ENCODE data around the gene DCLRE1C.
"Not testable (repeated sequence)": the region's sequence is repeated elsewhere in the genome, so short reads cannot be mapped to it uniquely, and the experiment has no call there.

DCLRE1C gene

DNA sequence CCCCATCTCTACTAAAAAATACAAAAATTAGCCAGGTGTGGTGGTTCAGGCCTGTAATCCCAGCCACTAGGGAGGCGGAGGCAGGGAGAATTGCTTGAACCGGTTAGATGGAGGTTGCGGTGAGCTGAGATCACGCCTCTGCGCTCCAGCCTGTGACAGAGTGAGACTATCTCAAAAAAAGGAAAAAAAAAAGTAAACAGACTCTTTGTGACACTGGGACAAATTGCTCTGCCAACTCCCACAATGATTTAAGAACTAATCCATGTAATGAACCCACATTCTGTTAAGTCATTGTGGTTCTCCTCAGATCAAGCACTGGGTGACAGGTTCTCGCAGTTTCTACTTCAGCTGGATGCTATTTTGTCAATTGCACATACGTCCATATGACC is 11.0 kb downstream of the DCLRE1C start:
- not testable (repeated sequence) for DNase-seq

DNA sequence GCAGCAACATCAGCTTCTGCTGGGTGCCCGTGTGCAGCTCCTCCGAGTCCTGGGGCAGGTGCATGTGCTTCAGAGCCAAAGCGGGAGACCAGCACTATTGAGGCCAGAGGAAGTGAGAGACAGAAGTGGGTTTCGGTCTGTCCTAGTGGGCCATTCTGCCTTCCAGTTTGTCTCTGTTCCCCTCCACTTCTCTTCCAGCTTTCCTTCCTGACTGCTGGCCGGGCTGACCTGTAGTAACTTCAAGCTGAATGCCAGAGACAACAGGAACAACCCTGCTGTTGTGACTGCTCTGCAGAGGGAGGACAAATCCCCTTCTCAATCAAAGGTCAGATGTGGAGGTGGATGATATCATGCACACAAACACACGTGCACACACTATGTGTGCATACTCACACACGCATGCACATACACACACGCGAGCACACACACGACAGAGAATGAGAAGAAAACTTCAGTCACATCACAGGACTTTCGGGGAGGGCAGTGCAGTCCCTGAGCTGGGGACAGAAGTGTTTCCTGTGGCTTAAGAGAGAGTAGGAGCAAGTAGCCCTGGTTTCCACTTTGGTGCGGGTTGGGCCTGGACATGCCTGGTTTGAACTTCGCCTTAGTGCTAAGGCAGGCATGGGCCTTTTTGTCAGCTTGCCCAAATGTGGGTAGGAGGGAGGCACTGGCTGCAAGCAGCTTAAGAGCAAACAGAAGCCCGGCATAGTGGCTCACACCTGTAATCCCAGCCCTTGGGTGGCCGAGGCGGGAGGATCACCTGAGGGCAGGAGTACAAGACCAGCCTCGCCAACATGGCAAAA is 11.5 kb downstream of the DCLRE1C start:
- not testable (repeated sequence) for DNase-seq

DNA sequence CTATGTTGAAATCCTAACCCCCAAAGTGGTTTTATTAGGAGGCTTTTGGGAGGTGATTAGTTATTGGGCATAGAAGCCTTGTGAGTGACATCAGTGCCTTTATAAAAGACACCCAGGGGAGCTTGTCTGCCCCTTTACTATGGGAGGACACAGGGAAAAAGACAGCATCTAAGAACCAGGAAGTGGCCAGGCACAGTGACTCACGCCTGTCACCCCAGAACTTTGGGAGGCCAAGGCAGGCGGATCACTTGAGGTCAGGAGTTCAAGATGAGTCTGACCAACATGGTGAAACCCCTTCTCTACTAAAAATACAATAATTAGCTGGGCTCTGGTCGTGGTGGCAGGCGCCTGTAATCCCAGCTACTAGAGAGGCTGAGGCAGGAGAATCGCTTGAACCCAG is 14.9 kb downstream of the DCLRE1C start:
- peak in 1 of 2 donors; percentile 53 for DNase-seq

DNA sequence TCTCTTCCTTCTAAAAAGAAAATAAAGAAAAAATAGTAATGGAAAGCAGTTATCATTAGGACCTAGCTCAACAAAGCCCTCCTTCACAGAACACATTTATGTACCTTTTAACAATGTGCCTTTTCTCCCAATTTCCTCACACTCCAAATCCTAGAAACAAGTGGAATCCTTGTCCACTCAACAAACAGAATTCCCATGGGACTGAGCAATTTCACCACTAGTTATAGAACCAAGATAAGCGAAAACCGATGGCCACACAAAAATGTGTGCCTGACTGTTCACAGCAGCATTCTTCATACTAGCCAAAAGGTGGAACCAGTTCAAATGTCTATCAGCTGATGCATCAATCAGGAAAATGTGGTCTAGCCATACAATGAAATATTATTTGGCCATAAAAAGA is 17.3 kb downstream of the DCLRE1C start:
- no peak for DNase-seq

DNA sequence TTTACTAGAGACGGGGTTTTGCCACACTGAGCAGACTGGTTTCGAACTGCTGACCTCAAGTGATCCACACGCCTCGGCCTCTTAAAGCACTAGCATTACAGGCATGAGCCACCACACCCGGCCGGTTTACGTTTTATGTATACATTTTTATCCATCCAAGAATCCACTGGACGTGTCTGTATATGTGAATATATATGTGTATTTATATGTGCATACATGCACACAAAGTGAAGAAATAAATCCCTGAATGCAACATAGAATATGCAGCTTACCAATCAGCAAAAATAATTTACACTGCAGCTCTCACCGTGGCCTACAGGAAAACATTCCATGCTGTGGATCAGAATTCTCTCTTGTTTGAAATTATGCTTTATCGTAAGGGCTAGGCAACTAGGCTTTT is 23.3 kb downstream of the DCLRE1C start:
- DNase-seq = no peak

DNA sequence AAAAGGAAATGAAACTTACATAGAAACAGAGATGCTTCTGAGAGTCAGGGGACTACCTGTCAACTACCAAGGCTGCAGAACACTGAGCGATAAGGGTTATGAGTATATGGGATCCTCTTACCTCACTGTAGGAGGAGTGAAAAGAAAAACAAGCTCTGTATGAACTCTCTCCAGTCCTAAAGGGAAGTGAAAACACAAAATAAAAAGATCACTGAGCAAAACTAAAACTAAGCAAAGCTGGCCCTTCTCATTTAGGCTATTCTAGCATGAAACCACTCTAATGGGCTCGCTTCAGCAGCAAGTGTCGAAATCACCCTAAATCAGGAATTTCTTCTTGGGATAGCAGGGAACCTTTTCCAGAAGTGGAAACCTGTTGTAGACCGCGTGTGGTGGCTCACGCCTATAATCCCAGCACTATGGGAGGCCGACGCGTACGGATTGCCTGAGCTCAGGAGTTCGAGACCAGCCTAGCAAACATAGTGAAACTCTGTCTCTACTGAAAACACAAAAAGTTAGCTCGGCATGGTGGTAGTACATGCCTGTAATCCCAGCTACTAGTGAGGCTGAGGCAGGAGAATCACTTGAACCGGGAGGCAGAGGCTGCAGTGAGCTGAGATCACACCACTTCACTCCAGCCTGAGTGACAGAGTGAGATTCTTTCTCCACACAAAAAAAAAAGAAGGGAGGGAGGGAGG is 27.0 kb downstream of the DCLRE1C start:
- no peak for DNase-seq

DNA sequence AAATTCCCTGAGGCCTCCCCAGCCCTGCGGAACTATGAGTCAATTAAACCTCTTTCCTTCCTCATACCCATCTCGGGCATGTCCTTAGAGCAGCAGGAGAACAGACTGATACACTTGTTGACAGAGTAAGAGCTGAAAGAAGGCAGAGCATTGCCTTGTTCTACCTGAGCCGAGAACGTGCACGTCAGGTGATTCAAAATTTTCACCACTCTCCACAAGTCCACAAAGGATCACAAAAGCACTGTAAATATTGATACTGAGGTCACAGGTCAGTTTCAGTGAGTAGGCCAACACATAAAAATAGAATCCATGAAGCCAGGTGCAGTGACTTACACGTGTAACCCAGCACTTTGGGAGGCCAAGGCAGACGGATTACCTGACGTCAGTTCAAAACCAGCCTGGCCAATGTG is 27.8 kb downstream of the DCLRE1C start:
- DNase-seq = no peak

DNA sequence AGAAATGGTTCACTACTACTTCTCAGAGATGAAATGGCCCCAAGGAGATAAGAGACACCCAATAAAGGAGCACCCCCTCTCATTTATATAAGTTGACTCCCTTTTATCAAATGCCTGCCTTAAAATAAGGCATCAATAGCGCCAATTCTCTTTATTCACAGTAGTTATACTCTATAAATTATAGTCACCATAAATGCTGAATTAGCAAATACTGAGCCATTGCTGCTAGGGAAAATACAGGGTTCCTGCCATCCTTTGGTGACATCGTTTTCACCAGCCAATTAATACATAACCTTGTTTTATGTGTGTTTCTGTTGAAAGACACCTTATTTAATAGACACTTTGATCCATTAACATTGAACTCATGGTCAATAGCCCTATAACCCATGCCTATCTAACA is 28.6 kb downstream of the DCLRE1C start:
- no peak for DNase-seq

DNA sequence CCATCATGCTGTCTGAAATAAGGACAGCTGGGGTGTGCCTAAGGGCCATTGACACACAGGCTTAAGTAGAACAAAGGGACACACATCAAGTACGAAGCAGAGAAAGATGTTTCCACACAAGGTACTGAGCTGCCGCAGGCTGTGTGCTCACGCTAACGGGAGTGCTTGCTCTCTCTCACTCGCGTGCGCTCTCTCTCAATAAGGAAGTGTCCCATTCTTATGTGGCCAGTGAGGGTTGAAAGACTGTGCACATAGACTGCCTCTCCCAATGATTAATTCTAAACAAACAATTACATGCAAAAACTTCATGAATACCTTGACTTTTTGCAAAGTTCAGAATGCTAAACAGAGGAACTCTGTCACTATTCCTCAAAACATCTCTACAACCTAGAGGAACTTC is 29.9 kb downstream of the DCLRE1C start:
- no peak for DNase-seq

DNA sequence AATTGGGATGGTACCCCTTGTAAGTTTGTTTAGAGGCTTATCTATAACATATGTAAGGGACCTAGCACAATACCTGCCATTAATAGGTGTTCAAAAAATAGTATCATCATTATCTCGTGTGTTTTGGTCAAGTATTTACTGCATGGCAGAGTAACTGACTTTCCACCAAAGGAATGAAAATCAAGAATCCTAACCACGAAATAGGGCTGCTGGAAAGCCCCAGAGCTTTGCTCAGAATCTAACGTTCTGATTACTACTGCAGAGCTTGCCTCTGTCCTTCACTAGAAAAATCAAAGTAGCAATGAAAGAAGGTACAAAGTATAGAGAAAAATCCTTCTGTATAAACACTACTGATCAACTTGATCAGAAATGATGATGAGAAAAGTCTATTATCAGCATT is 34.9 kb downstream of the DCLRE1C start:
- DNase-seq = no peak

DNA sequence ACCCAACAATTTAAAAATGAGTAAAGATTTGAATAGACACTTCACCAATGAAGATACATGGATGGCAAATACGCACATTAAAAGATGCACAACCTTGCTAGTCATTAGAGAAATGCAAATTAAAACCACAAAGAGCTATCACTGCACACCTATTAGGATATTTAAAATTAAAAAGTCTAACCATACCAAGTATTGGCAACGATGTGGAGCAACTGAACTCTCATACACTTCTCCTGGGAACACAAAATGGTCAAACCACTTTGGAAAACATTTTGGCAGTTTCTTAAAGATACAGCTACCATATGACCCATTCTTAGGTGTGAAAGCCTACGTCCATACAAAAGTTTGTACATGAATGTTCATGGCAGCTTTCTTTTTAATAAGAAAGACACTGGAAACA is 36.1 kb downstream of the DCLRE1C start:
- DNase-seq = no peak

DNA sequence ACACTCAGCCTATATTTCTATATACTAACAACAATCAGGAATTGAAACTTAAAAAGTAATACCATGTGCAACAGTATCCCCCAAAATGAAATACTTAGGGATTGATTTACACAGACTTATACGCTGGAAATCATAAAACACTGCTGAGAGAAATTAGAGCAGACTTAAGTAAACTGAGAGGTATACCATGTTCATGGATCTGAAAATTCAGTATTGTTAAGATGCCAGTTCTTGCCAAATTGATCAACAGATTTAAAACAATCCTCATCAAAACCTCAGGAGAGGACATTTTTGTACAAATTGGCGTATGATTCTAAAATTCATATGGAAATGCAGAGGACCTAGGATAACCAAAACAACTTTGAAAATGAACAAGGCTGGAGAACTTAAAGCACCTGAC is 37.3 kb downstream of the DCLRE1C start:
- no peak for DNase-seq

DNA sequence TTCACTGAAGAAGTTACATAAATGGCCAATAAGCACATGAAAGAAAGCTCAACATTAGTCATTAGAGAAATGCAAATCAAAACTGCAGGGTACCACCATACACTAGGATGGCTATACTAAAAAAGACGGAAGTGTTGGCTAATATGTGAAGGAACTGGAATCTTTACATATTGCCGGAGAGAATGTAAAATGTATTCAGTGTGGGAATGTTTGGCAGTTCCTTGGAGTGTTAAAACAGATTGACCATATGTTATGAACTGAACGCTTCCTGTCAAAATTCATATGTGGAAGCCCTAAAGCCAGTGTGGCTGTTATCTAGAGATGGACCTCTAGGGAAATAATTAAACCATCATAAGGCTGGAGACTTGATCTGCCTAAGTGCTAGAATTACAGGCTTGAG is 42.1 kb downstream of the DCLRE1C start:
- no peak for DNase-seq

DNA sequence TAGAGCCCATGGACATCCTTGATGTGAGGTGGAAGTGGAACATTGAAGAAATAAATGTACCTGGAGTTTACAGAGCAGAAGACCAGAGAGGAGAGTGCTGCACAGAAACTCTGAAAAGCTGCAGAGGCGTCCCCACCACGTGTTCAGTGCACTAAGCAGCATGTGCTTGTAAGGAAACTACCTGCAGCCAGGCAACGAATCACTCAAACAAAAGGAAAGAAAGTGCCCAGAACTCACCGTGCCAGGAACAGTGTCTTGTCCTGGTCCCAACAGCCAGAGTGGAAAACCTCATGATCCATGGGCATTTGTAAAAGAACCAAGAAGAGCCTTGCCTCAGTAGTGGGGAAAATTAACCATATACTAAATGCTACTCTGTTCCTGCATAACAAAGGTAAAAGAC is 42.9 kb downstream of the DCLRE1C start:
- no peak for DNase-seq

DNA sequence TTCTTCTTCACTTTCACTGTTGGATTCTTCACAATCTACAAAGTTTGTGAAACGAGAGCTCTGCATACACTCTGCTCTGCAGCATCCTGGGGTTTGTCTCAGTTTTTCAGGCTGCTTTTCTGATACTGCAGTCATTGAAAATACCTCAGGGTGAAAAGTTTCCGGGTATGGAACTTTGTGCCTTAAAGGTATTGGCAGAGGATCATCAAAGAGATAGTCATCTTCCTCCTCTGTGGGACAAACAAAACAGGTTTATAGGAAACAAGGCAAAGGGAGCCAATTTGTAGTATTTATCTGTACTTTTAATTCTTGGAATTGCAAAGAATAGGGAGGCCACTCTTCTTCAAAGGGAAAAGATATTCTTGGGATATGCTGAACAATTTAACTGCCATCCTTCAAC is 44.8 kb downstream of the DCLRE1C start:
- DNase-seq = no peak

DNA sequence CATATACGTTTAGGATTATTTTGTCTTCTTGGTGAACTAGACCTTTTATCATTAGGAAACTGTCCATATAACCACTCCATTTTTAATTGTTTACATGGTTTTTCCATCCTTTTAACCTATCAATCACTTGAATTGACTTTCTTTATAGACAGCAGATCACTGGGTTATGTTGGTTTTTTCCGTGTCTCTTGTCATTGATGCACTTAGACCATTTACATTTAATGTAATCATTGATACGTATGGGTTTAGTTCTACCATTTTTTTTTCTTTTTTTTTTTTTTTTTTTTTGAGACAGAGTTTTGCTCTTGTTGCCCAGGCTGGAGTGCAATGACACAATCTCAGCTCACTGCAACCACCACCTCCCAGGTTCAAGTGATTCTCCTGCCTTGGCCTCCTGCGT is 46.3 kb downstream of the DCLRE1C start:
- not testable (repeated sequence) for DNase-seq

DNA sequence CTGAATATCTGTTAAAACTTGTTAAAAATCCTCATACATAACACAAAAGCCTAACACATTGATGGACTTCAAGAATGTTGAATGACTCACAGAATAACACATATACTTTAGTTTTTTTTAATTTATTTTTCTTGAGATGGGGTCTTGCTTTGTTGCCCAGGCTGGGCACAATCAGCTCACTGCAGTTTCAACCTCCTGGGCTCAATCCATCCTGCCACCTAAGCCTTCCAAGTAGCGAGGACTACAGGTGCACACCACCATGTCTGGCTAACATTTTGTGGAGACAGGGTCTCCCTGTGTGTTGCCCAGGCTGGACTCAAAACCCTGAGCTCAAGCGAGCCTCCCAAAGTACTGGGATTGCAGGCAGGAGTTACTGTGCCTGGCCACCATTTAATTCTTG is 47.1 kb downstream of the DCLRE1C start:
- DNase-seq = no peak

DNA sequence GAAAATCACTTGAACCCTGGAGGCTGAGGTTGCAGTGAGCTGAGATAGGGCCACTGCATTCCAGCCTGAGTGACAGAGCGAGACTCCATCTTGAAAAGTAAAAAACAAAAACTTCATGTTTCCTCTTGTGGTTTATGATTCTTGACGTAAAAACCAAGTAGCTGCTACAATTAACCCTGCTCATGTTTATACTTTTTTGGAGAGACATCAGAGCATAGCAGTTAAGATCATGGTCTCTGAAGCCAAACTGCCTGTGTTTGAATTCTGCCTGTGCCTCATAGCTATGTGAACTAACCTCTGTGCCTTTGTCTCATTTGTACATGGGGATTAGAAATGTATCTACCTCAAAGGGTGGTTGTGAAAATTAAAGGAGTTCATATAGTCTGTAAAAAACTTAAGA is 48.0 kb downstream of the DCLRE1C start:
- DNase-seq = no peak

DNA sequence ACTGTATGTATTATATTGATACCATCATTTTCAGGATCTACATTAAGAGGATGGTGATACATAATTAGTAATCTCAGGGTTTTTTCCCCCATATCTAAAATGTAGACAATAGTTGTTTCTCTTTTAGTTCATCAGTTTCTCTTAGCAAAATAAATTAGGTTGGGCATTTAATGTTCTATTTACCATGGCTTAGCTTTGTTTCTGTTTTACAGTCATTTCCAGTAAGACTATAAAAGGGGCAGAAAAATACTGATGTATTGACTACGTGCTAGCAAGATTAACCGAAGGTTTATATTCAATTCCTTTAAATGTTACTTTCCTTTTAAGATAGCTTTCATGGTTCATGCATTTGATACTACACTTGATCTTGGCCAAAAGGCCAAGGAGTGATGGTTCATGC is 49.0 kb downstream of the DCLRE1C start:
- DNase-seq = no peak

DNA sequence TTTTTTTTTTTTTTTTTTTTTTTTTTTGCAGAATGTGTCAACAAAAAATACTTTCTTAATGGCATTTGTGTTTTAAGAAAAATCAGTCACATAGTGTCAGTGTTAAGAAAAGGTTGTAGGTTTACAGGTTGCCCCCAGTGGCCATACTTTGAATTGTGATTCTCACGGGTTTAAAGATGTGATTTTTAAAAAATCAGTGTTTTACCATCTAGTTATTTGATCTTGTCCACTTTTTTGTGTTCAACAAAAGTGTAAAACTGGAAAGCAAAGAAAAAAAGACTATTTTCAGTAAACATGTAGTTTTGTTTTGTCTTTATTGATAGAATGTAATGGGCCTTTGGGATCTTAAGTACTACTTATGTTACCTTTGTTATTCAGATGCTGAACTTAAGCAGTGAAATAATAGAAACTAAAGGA is 49.6 kb downstream of the DCLRE1C start:
- DNase-seq = peak in 1 of 2 donors; percentile 46

DNA sequence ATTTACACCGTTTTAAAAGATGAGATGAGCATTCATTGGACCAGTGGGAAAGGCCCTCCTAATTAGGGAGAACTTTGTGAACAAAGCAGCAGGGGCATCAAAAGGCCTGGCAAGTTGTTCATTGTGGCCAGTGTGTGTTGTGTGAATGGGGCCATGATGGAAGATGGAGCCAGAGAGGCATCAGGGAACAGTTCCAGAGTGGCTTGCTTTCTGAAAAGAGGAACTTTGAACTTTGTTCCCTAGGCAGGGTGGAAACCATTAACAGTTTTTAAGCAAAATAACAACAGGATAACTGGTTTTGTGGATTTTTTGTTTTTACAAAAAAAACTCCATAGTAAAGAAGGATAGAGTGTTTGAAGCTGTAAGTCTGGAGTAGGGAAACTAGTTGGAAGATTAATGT is 62.7 kb downstream of the DCLRE1C start:
- no peak for DNase-seq

DNA sequence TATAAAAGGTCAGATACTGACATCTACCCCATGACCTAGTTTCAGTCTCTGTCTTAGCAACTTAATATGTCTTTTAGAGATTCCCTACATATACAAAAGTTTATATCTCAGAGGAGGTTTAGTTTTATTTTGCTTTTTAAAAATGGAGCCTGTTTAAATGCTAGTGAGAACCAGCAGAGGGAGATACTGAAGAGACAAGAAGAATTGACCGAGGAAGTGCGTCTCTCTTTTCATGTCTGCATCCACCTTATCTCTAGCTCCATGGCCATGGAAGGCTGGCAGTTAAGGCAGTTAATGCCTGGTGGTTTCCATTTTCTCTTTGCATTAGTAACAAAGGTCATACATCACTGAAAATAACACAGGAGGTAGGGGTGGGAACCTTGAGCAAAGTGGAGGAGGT is 64.6 kb downstream of the DCLRE1C start:
- DNase-seq = peak in 1 of 2 donors; percentile 23

DNA sequence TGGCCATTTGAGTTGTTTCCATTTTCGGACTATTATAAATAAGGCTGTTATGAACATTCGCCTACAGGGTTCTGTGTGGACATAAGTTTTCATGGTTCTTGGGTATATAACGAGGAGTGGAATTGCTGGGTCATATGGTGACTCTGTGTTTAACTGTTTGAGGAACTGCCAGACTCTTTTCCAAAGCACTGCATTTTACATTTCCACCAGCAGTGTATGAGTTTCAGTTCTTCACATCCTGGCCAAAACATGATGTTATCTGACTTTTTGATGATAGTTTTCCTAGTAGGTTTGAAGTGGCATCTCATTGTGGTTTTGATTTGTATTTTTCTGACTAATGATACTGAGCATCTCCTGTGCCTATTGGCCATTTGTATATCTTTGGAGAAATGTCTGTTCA is 69.8 kb downstream of the DCLRE1C start:
- no peak for DNase-seq

DNA sequence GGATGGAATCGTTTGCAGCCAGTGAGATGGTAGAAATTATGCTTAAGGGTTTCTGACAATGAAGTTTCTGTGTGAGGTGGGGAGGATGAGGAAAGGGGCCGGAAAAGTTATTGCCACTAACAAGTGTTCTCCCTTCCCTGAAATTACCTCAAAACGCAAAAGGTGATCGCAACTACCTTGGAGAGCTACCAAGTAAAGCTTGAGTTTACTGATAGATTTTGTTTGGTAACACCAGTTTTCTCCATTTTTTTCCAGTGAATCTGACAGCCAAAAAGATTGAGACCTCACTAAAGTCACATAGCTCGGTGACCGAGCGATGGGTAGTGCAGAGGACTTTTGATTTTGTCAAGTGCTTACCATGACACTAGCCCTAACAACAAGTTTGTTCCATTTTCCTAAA is 73.7 kb downstream of the DCLRE1C start:
- no peak for DNase-seq

DNA sequence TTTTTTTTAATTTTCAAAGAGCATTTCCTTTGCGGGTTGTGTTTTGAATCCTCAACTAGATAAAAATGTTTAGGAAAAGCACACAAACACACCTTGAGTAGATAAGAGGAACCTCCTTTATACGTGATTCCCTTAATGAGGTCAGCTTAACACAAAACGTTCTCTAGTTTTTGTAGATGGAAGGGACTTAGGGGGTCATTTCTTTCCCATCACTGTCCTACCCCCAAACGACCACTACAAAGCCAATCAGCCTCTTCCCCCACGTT is 74.0 kb downstream of the DCLRE1C start:
- no peak for DNase-seq
